Measurements from ENCODE around the gene TLX2. TPM values are rescaled to one million over a fixed set of nuclear protein-coding genes. Genes with fewer than 3 reads are reported as not detected.
"Not testable (repeated sequence)": the region's sequence is repeated elsewhere in the genome, so short reads cannot be mapped to it uniquely, and the experiment has no call there.

TLX2 gene
- total RNA-seq, result not detected

DNA sequence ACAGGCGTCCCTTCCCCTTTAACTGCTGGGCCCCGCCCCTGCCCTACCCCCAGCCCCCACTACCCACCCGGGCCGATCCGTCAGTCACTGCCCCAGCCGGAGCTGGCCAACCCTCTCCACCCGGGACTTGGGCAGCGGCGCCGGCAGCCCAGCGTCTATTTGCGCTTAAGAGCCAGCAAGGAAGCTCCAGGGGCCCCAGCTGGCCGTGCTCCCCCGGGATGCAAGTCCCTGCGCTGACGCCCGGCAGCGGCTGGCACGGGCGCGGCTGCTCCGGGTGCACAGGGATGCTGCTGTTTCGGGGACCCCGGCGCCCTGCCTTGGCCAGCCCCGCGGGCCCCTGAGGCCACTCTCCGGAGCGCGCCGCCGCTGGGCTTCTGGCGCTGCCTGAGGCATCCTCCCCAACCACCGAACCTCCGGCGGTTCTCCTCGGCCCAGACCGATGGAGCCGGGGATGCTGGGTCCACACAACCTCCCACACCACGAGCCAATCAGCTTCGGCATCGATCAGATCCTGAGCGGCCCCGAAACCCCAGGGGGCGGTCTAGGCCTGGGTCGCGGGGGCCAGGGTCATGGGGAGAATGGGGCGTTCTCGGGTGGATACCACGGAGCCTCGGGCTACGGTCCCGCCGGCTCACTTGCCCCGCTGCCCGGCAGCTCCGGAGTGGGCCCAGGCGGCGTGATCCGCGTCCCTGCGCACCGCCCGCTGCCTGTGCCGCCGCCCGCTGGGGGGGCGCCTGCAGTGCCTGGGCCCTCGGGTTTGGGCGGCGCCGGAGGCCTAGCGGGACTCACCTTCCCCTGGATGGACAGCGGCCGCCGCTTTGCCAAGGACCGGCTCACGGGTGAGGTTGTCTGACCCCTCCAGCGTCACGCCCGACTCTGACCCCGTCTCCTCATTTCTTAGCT lies at the start of gene TLX2:
TSS of gene TLX2 (plus strand) at position 83 of the 903 bp plus-strand sequence. CDS start at position 440, 357 bp downstream.
- DNase-seq (ENCODE audit: low spot score in 2 of 2), result no peak
- H3K27ac ChIP-seq, result no peak within 1 kb of the TSS
- TF ChIP-seq CTCF (IDR thresholded peaks at IDR 0.05), result no peak
- no peaks in the 10 kb centered on the region for H3K36me3 ChIP-seq
- intact Hi-C loops (cut with DNase I), result no loop called here
- H3K27me3 ChIP-seq, result peaks cover 39% of the 10 kb centered on the region
- peak within 1 kb of the TSS in 1 of 2 donors; percentile 58 for H3K4me3 ChIP-seq
- H3K4me1 ChIP-seq, result peaks cover 16 to 18% of the 10 kb centered on the region in 2 donors
- no peaks in the 10 kb centered on the region for H3K9me3 ChIP-seq

GRCh38 chr2:74470742-74471141 lies 43.5 kb upstream of the TLX2 start:
- peaks cover 17% of the 10 kb centered on the region in 2 donors for H3K36me3 ChIP-seq
- H3K4me3 ChIP-seq; H3K9me3 ChIP-seq; intact Hi-C loops (cut with DNase I); H3K27me3 ChIP-seq; H3K27ac ChIP-seq; DNase-seq (ENCODE audit: low spot score in 2 of 2): not testable (repeated sequence)
- peaks cover 10 to 18% of the 10 kb centered on the region in 2 donors for H3K4me1 ChIP-seq

- H3K9me3 ChIP-seq, result no peaks in the 10 kb centered on the region
- intact Hi-C loops (cut with DNase I), result loop anchor here (1.0 to 2.0 kb wide), 2 partner anchors 11 to 13 kb away; partner anchors contain the start of genes CCDC142 and WBP1
- peaks cover 17 to 22% of the 10 kb centered on the region in 2 donors for H3K36me3 ChIP-seq
- DNase-seq (ENCODE audit: low spot score in 2 of 2), result no peak
- H3K4me1 ChIP-seq, result peaks cover 10 to 14% of the 10 kb centered on the region in 2 donors
- no peak for TF ChIP-seq CTCF (IDR thresholded peaks at IDR 0.05)
- H3K4me3 ChIP-seq, result peak overlapping the region; percentile 63 to 81
- H3K27me3 ChIP-seq, result no peaks in the 10 kb centered on the region
- H3K27ac ChIP-seq, result peak overlapping the region; percentile 88 to 95
These were observed 42.8 kb upstream of the TLX2 start for GRCh38 chr2:74471332-74472065.

DNA sequence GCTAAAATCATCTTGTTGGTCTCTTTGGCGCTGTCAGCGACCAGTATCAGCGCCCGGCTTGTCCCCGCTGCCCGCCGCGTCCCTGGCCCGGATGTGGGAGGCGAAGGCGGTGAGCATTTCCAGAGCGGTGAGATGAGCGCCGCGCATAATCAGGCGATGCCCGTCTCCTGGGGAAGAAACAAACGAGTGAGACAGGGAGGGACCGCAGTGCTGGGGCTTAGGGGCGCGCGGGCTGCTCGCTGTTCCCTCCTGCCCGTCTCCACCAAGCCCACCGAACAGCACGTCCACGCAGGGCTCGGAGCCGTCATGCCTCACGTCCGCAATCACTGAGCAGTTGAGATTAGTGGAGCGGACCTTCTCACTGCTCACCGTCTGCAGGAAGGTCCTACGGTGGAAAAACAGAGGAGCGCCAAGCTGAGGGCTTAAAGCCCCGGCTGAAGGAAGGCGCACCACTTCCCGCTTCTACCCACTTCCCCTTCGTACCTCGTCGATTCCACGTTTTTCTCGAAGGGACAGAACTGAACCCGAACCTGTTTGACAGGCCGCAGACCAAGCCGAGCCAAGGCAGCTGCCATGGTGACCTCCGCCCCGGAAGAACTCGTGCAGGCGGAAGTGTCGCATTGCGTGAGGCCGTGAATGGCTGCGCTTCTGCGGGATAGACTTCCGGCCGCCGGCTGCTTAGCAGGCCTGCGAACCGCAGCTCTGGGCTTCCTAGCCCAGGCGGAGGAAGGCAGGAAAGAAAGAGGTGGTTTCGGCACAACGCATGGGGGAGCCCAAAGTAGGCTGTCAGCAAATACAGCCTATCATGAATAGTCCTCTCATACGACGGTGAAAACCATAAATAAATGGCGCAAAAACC lies 41.9 kb upstream of the TLX2 start, which contains the start of gene MRPL53:
TSS of gene MRPL53 (minus strand) at position 595 of the 859 bp plus-strand sequence. CDS start at position 575, 20 bp downstream.
- Histone ChIP-seq H3K27ac (peak within 1 kb of the TSS; percentile 88 to 95), H3K9me3 (no peaks in the 10 kb centered on the region), H3K36me3 (peaks cover 17 to 28% of the 10 kb centered on the region in 2 donors), H3K4me1 (peaks cover 10 to 14% of the 10 kb centered on the region in 2 donors), H3K4me3 (peak within 1 kb of the TSS; percentile 63 to 81), H3K27me3 (no peaks in the 10 kb centered on the region)
- intact Hi-C loops (cut with DNase I), result loop anchor here (1.0 to 2.0 kb wide), 2 partner anchors 10 to 14 kb away; partner anchors contain the start of genes CCDC142 and WBP1
- DNase-seq (ENCODE audit: low spot score in 2 of 2), result peak; percentile 70 to 96
- TF ChIP-seq CTCF (IDR thresholded peaks at IDR 0.05), result no peak

GRCh38 chr2:74472945-74473258 lies 41.3 kb upstream of the TLX2 start:
- H3K4me3 ChIP-seq, result peak overlapping the region; percentile 63 to 81
- peaks cover 22 to 32% of the 10 kb centered on the region in 2 donors for H3K36me3 ChIP-seq
- H3K4me1 ChIP-seq, result peaks cover 10 to 14% of the 10 kb centered on the region in 2 donors
- no peak for TF ChIP-seq CTCF (IDR thresholded peaks at IDR 0.05)
- peak overlapping the region; percentile 88 to 95 for H3K27ac ChIP-seq
- H3K9me3 ChIP-seq, result no peaks in the 10 kb centered on the region
- H3K27me3 ChIP-seq, result no peaks in the 10 kb centered on the region
- intact Hi-C loops (cut with DNase I), result loop anchor here (1.0 to 2.0 kb wide), 2 partner anchors 9 to 14 kb away; partner anchors contain the start of genes CCDC142 and WBP1
- DNase-seq (ENCODE audit: low spot score in 2 of 2), result no peak
